Smooth muscle cell of the brain vasculature (primary cell): Measurements from ENCODE around the gene CLSTN2.

Experiments used
- DNase-seq: peaks from one replicate; pipeline ENCODE4 v3.0.0-alpha.2; 2012; ENCODE audit warnings: low read depth, low spot score

The CLSTN2 gene

DNA sequence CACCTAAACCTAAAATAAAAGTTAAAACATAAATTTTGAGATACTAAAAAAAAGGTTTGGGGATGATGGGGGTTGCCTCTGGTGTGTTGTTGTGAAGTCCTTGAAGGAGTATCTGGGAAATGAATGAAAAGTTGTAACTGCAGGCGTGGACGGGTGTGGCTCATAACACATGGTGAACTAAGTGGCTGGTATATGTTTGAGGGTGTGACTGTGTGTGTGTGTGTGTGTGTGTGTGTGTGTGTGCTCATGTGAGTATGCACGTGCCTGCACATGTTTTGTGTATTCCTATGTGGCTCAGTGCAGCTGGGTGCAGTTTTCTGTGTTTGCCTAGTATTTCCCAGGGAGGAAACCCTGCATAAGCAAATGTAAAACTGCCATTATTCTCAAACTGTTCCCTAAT, 513.0 kb downstream of the CLSTN2 start:
- DNase-seq, result no peak

DNA sequence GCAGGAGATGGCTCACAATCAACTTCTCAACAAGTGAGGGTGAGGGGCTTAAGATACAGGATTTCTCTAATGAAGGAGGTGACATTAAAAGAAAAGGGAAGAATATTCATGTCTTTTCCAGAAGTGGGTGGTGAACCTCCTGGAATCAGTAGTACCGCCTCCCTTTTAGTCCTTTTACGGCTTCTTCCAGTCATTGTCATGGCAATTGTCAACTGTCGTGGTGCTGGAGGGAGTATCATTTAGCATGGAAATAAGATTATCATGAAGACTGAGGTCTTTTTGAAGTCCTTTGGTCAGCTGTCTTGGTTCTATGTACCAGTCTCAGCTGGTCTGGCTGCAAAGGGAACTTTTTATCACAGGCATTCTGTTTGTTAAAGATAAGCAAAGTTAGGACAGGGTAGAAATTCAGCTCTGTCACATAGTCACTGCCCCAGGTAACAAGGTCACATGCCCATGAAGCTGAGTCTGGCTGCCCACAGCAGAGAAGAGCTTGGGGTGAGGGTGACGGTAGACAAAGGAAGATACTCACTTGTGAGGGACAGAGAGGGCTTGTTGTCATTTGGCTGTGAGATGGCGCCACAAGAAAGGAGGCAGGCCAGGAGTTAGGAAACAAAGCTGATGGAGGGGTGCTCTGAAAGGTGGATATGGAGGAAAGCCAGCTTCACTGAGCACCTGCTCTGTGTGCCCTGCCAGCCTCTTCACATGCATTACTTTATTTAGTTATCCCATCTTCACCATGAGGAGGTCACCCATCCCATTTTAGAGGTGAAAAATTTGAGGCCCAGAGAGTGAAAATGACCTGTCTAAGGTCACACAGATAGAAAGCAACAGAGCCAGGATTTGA, 514.6 kb downstream of the CLSTN2 start:
- DNase-seq, result no peak

DNA sequence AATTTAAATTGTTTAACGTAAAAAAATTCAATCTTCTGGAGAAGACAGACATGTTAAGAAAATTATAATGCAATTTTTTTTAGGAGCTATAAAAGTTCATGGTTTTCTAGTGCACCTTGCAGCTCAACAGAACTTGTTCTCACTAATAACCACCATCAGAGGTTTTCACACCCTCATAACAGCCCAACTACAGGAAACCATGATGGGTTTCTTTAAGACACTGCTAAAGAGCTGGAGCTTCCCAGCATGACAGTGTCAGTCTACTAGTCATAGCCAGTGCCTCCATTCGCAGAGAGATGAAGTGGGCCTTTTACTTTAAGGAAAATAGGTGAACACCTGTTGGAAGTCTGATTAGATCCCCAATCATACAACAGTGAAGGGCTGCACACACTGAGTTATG, 518.8 kb downstream of the CLSTN2 start:
- no peak for DNase-seq

DNA sequence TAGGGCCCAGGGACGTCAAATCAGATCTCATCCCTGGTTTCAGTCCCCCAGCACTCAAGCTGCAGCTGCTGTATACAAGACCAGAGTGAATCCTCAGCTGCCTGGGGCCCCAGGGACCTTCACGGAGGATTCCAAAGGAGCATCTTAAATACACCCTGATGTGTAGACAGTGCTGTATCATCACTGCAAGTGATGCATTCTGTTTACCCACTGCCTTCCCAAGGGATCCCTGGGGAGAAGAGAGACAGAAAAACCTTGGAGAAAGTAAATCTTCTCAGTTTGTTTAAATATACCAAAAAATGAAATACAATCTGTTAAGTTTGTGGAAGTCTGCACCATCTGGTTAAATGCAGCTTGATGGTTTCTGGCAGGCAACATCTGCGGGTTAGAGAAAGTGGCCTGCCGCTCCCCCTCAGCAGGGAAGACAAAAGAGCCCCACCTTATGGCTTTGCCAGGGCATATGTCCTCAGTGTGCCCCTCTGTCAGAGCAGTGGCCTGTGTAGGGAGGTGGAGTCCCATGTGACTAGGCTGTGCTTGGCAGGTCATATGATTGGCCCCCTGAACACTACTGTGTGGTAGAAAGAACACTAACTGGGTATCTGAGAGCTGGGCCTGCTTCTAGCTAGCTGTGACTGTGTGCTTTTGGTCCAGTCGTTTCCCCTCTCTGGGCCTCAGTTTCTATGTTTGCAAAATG, 520.7 kb downstream of the CLSTN2 start:
- peak; percentile 88 for DNase-seq

DNA sequence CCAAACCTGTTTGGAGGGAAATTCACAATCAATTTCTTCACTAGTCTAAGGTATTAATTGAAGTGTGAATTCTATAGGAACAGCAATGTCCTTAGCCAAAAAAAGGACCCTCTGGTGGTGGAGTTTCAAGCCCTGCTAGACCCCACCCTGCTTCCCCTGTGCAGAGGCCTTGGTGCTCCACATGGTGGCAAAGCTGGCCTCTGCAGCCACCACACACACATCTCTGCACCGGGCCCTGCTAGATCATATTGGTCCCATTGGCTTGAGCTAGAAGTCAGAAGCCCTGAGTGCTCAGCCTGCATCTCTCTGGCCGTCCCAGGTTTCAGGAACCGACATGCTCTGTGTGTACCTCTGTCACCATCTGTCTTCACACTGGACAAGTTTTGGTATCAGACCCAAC, 522.0 kb downstream of the CLSTN2 start:
- no peak for DNase-seq

DNA sequence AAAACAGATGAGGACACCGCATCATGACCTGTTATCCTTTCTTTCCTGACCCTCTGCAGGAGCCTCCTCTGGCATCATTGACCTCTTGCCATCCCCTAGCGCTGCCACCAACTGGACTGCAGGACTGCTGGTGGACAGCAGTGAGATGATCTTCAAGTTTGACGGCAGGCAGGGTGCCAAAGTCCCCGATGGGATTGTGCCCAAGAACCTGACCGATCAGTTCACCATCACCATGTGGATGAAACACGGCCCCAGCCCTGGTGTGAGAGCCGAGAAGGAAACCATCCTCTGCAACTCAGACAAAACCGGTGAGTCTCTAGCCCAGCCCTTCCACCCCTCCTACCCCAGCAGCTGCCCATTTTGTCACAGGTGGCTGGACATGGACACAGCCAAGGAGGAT, 524.5 kb downstream of the CLSTN2 start:
- no peak for DNase-seq

DNA sequence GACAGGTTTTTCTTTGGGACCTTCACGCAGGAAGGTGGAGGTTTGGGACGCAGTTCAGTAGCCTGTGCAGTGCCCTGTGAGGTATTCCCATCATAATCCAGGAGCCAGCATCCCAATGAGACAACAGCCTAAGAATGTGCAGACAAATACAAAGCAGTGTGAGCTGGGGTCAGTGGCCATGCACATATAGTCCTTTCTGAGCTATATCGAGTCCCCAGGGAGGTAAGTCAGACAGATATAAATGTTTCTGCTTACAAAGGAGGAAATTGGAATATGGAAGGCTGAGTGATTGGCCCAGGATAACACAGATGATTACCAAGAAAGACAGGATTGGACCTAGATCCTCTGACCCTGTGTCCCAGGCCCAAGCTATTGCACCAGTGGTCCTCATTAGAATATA, 526.3 kb downstream of the CLSTN2 start:
- no peak for DNase-seq

DNA sequence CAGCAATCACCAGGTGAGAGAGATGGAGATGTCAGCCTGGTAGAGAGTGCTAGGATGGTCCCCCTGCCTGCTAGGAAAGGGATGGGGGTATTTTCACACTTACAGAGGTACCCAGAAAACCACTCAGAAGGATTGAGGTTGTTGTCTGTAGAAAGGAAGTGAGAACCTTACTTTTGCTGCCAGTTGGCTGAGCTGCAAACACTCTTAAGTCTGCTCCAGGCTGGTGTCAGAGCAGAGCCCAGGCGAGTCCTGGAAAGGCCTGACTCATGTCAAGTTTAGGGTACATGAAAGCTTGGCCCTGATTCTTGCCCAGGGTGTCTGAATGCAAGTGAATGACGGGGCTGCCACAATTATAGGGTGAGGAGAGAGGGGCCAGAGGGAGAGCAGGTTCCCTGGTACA, 528.4 kb downstream of the CLSTN2 start:
- DNase-seq, result no peak

DNA sequence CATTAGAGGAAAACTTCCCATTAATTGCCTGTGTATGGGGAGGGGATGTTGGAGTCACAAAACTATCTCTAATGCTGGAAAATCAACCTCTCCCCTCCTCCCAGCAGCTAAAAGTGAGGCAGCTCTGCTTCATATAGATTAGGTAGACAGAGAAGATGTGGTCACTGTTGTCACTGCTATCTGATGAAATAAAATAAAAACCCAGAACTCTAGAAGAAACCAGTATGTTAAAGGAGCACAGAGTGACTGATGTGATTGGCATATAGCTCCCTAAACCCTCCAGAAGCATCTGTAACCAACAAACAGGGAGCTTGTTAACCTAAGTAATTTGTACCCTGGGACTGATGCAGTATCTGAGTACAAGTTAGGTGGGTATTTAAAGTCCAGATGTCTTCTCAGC, 531.0 kb downstream of the CLSTN2 start:
- no peak for DNase-seq

DNA sequence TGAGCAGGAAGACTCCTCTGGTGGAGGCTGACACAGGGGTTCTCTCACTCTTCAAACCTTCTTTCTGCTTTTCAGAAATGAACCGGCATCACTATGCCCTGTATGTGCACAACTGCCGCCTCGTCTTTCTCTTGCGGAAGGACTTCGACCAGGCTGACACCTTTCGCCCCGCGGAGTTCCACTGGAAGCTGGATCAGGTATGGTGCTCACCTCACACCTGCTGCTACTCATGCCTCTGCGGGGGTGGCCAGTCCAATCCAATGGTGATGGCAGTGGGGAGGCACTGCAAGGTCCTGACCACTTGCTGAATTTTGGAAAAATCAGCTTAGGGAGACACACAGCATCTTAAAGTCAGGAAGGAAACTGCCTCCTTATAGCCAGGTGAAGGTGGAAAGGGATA, 531.5 kb downstream of the CLSTN2 start:
- no peak for DNase-seq

DNA sequence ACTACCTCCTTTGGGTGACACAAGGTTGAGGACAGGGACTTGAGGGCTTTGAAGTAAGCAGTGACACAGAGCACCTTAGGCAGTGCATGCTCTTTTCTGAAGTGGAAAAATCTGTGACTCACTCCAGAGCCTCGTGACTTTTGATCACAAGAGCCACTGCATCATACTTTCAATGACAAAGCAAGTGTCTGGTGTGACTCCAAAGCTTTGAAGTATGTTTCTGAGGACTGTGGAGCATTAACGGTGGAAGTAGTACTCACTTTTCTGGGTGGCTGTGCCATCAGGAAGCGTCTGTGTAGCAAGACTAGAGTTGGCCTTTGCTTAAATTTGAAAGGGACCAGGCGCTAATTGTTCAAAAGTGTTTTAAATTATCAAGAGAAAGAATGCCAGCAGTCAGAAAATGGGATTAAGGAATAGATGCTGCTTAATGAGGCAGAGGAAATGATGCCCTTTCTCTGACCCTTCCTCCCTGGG, 532.2 kb downstream of the CLSTN2 start:
- no peak for DNase-seq

DNA sequence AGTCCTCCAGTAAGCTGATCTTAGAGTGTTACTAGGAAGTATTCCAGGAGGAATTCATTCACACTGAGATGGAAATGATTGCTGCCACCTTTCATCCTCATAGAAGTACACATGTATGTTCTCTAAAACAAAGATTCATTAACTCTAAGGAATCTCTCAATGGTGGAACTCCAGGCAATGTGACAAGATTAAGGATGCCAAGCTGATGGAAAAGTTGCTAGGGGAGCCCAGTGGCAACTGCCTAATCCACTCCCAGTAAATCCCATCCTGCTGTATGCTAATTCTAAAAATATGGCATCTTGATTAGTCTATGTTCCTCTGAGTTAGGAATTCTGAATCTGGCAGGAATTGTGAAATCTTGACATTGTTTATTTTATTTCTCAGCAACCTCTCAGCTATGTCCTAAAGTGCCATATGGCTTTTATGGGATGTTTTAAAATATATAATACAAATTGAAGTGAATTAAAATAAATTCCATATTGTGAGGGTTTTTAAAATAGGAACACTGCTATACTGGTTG, 532.9 kb downstream of the CLSTN2 start:
- no peak for DNase-seq

DNA sequence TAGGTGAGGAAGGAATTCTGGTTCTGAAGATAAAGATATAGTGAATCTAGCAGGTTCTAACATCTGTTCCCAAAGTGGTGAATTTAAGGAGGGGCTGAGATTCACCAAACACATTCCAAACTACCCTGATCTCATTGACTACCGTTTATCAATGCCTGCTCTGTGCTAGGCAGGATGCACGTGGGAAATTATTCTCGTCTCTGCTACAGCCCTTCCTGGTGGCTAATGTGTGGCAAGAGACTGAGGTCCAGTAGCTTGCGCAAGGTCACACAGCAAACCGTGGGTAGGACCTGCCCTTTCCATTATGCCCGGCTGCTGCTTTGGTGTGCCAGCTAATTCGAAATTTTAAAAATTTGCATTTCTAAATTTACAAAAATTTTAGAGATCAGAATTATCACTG, 533.4 kb downstream of the CLSTN2 start:
- DNase-seq, result no peak

DNA sequence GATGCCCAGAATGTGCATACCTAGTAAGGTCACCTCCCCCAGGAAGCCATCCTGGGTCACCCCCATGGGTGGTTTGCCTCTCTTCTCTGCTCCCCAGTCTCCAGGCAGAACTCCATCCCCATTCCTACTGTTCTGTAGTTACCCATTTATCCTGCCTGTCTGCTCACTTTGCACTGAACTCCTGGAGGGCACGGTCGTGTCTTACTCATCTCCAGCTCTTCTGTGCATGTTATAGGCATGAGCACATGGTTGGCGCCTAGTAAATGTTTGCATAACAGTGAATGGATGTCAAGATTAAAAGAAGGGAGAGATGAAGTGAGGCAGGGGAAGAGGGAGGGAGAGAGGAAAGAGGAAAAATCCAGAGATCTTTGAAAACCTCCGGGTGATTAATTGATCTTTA, 534.5 kb downstream of the CLSTN2 start:
- DNase-seq, result no peak

DNA sequence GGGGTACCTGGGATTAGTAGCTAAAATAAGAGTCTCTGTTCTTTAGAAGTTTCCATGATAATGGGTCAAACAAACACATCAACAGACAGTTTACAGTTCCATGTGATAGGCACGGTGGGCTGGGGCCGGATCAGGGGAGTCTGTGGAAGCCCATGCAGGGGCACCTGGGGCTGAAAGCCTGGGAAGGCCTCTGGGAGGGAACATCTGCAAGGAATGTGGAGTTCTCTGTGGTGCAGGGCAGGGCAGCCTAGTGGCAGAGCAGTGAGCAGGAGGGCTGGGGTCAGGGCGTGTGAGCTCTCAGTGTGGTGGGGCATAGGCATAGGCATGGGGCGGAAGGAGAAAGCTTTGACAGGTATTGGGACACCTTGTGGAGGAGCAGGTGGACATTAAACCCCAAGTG, 535.2 kb downstream of the CLSTN2 start:
- DNase-seq, result no peak

DNA sequence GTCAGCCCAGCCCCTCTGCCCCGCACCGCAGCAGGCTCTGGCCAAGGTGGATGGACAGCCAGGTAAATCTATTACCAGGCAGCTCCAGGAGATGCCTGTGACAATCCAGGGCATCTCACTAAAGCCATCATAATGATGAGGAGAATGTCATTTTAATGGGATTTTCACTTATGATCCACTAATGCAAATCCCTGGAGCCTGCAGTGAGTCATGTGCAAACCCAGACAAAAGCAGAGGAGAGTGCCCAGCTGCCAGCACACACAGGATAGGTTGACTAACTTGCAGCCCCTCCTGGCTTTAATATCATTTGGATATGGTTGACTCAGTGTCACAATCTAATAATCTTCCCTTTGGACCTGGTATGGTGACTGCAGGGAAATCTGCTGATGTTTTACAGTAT, 536.0 kb downstream of the CLSTN2 start:
- no peak for DNase-seq

DNA sequence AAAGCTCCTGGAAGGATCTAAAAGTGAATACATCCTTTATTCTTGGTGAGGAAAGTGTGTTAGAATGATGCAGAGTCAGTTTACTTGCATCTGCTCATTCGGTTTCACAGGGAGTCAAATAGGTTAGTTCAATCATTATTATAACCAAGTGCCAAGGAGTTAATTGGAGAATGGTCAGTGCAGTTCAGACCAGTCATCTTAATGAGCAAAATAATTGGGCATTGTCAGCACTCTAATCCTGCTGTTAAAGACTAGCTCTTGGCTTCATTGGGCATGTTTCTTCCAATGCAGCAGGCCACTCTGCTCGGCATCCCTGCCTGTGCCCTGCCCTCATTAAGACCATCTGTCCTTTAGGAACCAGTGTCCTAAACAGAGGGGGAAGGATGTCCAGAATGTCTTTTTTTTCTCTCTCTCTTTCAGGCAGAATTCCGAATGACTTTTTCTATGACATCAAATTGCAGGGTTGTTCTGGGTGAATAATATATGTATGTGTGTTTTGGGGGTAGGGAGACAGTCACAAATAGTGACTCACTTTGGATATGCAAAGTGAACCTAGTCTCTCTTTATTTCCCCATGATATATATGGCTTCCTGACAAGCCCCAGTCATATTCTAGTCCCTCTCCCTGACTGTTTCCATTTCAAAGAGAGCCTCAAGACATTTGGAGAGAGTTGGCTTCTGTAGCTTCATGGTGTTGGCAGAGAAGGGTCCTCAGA, 537.5 kb downstream of the CLSTN2 start:
- DNase-seq, result no peak

DNA sequence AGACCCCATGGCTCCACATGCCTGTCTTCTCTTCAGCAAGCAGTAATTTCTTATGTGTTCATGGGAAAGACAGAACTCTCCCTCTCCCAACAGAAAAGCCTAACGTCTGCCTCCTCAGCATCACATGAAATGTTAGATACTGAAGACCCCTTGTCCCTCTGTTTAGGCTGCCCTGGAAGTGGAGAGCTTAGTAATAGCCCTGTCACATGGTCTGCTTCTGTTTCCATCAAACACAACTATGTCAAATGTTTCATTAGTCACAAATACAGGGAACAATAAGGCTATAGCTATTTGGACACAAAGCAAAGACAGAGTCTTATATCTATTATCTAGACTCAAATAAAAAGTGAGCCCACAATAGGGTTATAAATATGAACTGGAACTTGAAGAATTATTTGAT, 552.6 kb downstream of the CLSTN2 start:
- no peak for DNase-seq

DNA sequence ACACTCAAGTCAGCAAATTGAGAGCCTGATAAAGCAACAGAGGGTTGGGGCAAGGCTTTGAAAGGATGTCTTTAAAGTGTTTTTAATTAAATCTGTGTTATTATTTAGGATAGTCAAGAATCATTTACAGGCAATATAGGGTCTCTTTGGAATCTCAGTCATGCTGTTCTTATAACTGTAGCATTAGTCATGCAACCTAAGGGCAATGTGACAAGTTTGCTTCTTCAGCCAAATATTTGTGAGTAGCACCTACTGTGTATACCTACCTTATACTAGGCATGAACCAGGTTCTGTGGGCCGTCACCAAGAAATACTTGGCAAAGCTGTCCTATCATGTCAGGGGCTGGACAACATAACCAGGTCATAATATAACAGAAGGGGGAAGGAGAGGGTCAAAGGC, 558.3 kb downstream of the CLSTN2 start:
- DNase-seq, result no peak

DNA sequence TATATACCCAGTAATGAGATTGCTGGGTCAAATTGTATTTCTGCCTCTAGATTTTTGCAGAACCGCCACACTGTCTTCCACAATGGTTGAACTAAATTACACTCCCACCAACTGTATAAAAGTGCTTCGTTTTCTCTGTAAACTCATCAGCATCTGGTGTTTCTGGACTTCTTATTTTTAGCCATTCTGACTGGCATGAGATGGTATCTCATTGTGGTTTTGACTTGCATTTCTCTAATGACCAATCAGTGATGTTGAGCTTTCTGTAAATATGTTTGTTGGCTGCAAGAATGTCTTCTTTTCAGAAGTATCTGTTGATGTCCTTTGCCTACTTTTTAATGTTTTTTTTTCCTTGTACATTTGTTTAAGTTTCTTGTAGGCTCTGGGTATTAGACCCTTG, 560.0 kb downstream of the CLSTN2 start:
- DNase-seq, result no peak

DNA sequence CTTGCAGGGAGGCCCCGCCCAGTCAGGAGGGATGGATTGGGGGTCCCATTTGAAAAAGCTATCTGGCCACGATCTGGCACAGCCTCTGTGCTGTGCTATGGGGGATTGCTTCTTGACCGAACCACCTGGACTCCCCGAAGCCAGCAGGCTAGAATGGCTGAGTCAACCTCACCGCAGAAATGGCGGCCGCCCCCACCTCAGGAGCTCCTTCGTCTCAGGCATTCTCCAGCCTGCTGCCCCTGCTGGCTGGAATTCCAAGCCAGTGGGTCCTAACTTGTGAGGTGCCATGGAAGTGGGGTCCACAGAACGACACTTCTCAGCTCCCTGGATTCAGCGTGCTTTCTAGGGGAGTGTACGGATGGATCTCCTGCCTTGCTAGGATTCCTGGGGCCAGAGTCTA, 562.3 kb downstream of the CLSTN2 start:
- no peak for DNase-seq

DNA sequence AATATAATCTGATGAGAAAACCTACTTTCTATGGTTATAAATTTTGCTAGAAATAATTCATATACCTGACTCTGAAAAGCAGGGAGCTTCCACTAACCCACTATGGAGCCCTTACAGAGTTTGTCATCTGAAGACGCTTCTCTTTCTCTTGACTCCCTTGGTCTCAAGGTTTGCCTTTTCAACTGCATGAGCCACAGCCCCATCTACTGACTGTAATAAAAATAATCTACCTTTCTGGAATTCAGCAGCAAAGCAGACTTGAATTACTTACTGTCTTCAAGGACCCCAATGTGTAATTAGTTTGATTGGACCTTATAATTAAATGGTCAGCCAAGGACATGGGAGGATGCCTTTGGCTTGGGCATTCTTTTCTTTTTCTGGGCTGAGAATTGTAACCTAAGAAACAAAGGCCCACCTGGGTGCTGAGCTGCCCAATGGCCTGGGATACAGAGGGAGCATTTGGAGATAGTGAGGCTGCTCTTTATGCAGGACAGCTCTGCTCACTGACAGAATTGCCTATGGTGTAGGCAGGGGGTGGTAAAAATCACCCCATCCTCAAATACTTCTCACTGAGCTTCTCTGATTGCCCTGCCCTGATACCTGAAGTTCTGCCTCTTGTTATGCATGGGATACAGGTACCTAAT, 564.3 kb downstream of the CLSTN2 start:
- DNase-seq, result no peak
